OCI-LY7 (cell line): ENCODE data around the gene ARHGAP30.
"Not testable (repeated sequence)": the region's sequence is repeated elsewhere in the genome, so short reads cannot be mapped to it uniquely, and the experiment has no call there.

Experiments used
- CTCF ChIP-seq: fragments of 200-600 bp; sonication (generic); conservative IDR thresholded peaks from 2 replicates; pipeline ENCODE4 v1.5.1; 2014; ENCODE audit warnings: mild to moderate bottlenecking, antibody characterized with exemption, low read length, moderate library complexity, mixed read lengths
- EZH2phosphoT487 ChIP-seq: fragments of 200-600 bp; sonication (generic); IDR thresholded peaks from 2 replicates; pipeline ENCODE4 v1.6.1; 2018; ENCODE audit warnings: low read depth, borderline replicate concordance, mild to moderate bottlenecking, mixed run types, antibody characterized with exemption, low read length, moderate library complexity, mixed read lengths

GRCh38 chr1:161019111-161019660 lies 50.5 kb downstream of the ARHGAP30 start:
- not testable (repeated sequence) for TF ChIP-seq CTCF, EZH2phosphoT487
